Measurements from ENCODE around the gene D2HGDH. TPM values are rescaled to one million over a fixed set of nuclear protein-coding genes. Genes with fewer than 3 reads are reported as not detected.

D2HGDH gene
- total and polyA plus RNA-seq, 2 of the 8 experiments (the other 6 are each of a cell fraction or from before 2014, with no cell fraction given) = 3.4 to 8.1 TPM

GRCh38 chr2:241722896-241723454 lies 11.5 kb upstream of the D2HGDH start:
- no peak overlapping the region for H3K14ac ChIP-seq (ENCODE audit: insufficient read length)
- no peak overlapping the region for H4K5ac ChIP-seq (ENCODE audit: insufficient read length, low read depth, low read length)
- H2BK5ac ChIP-seq (ENCODE audit: low read depth, low read length) = no peak overlapping the region
- no peaks in the 10 kb centered on the region for H3K79me2 ChIP-seq (ENCODE audit: control insufficient read depth in 1 of 2, insufficient read depth in 2 of 2, low read length in 2 of 2)
- H3K4me1 ChIP-seq (replicated peaks in 1 of 4; ENCODE audit: control insufficient read depth in 3 of 4, insufficient read depth in 4 of 4, low read length in 3 of 4) = no peaks in the 10 kb centered on the region
- H3K79me1 ChIP-seq (ENCODE audit: low read depth, low read length) = no peaks in the 10 kb centered on the region; the same call in 1 of the 2 replicates
- WGBS, 2 experiments (ENCODE audit: extremely low coverage in 1 of 2, insufficient coverage in 1 of 2, insufficient read length in 1 of 2, insufficient replicate concordance in 2 of 2, low coverage in 1 of 2, low lambda C conversion rate in 2 of 2, missing lambda C conversion rate in 1 of 2) = 93% methylated on average over 18 of the region's 21 CpGs; no CpG with 5 or more reads in 1 of the 2 experiments
- no peak overlapping the region for H3K23ac ChIP-seq (ENCODE audit: insufficient read length)
- peaks cover 4 to 51% (median 34%) of the 10 kb centered on the region in 4 experiments; a peak in 6 of 8 replicates for H3K36me3 ChIP-seq (ENCODE audit: control insufficient read depth in 2 of 4, insufficient read depth in 4 of 4, low read length in 3 of 4)
- no peak overlapping the region for H2BK12ac ChIP-seq (ENCODE audit: low read depth, low read length)
- no peak overlapping the region for H2AK5ac ChIP-seq (ENCODE audit: low read depth, low read length)
- H3K9ac ChIP-seq (replicated peaks in 1 of 4; ENCODE audit: extremely low read depth in 1 of 4, low read depth in 3 of 4, low read length in 3 of 4) = no peak overlapping the region
- FAIRE-seq = no peak
- no peak overlapping the region for H2BK20ac ChIP-seq (ENCODE audit: low read length)
- TF ChIP-seq SAP30 (IDR thresholded peaks at IDR 0.05; ENCODE audit: insufficient read depth, insufficient replicate concordance, low read length) (no peak), NRF1 (IDR thresholded peaks at IDR 0.05; ENCODE audit: low read depth, low read length) (no peak), ZNF274 (IDR thresholded peaks at IDR 0.05; ENCODE audit: borderline replicate concordance, extremely low read depth, low read length) (no peak)
- H3K4me2 ChIP-seq (ENCODE audit: insufficient read depth in 1 of 2, low read depth in 2 of 2, low read length in 2 of 2) = no peak overlapping the region
- no peak overlapping the region for H3K4me3 ChIP-seq (ENCODE audit: extremely low read depth in 1 of 4, insufficient read depth in 2 of 4, low read depth in 3 of 4, low read length in 4 of 4)
- H3K23me2 ChIP-seq (ENCODE audit: low read depth, low read length) = no peaks in the 10 kb centered on the region
- peaks cover 3 to 4% of the 10 kb centered on the region in 2 experiments for H4K20me1 ChIP-seq (replicated peaks in 1 of 2; ENCODE audit: control insufficient read depth in 1 of 2, insufficient read depth in 2 of 2, low read length in 2 of 2)
- no peak overlapping the region; the same call in 1 of the 2 replicates for H4K8ac ChIP-seq (ENCODE audit: extremely low read depth, insufficient read depth, low read length)
- peak overlapping the region; percentile 11 for H3K56ac ChIP-seq (replicated peaks; ENCODE audit: insufficient read length, low read depth, low read length)
- no peak overlapping the region for H3K27ac ChIP-seq (ENCODE audit: low read depth, low read length)
- H3K9me3 ChIP-seq (ENCODE audit: insufficient read depth in 2 of 2, low read depth in 1 of 2, low read length in 1 of 2) = peaks cover 12 to 16% of the 10 kb centered on the region in 2 experiments
- no peak overlapping the region for H2BK120ac ChIP-seq (replicated peaks; ENCODE audit: low read depth, low read length)
- no peak overlapping the region for H3K18ac ChIP-seq (ENCODE audit: extremely low read depth, low read length)
- no peak overlapping the region for H2BK15ac ChIP-seq (ENCODE audit: low read length)
- H4K91ac ChIP-seq (replicated peaks; ENCODE audit: insufficient read length, low read length) = no peak overlapping the region
- H3K4ac ChIP-seq (replicated peaks; ENCODE audit: insufficient read length, low read depth, low read length) = no peak overlapping the region
- DNase-seq (ENCODE audit: low read depth in 1 of 2, low spot score in 2 of 2) = no peak
- H2AFZ ChIP-seq (ENCODE audit: low read length) = no peak overlapping the region
- no peaks in the 10 kb centered on the region; a peak in 1 of 7 replicates for H3K27me3 ChIP-seq (replicated peaks in 1 of 4; ENCODE audit: control insufficient read depth in 3 of 4, extremely low read depth in 1 of 4, insufficient read depth in 3 of 4, low read length in 3 of 4)
- POLR2A ChIA-PET (ENCODE audit: partially characterized antibody) = interaction anchor here (0.9 to 1.1 kb wide), 2 partner anchors 9 to 10 kb away, joined by 3 read pairs; no protein-coding TSS in a partner anchor
- CTCF ChIA-PET (ENCODE audit: partially characterized antibody) = interaction anchor here (0.6 to 1.3 kb wide), 4 partner anchors 8 to 156 kb away, joined by 3 to 4 read pairs (median 4); no protein-coding TSS in a partner anchor
